Stimulated activated CD8-positive, alpha-beta memory T cell treated with anti-CD3 and anti-CD28 coated beads, Interleukin-4, amount 100 ng/mL, for 4 hours (primary cell): ENCODE data around the gene RAB3IL1.

Experiments used
- DNase-seq, 2 donors: peaks; one replicate each; pipeline ENCODE4 v3.0.0-alpha.2; 2020; ENCODE audit warnings: low read depth in 2 of 2, low spot score in 1 of 2

RAB3IL1 gene

GRCh38 chr11:61869429-61869707, 48.0 kb downstream of the RAB3IL1 start:
- no peak for DNase-seq

GRCh38 chr11:61868571-61869428, 48.6 kb downstream of the RAB3IL1 start:
- DNase-seq = no peak

- no peak for DNase-seq
Observed at GRCh38 chr11:61866958-61867343, 50.4 kb downstream of the RAB3IL1 start.

GRCh38 chr11:61866231-61866957, 51.0 kb downstream of the RAB3IL1 start:
- DNase-seq = no peak

GRCh38 chr11:61864814-61865775, 52.3 kb downstream of the RAB3IL1 start:
- DNase-seq = no peak

GRCh38 chr11:61863548-61864081, 53.8 kb downstream of the RAB3IL1 start:
- DNase-seq = no peak

- DNase-seq = no peak
Observed at GRCh38 chr11:61862714-61863547, 54.4 kb downstream of the RAB3IL1 start.

- DNase-seq = no peak
Observed at GRCh38 chr11:61861634-61862033, 55.7 kb downstream of the RAB3IL1 start.

- DNase-seq = no peak
Observed at GRCh38 chr11:61860054-61860903, 57.1 kb downstream of the RAB3IL1 start.

- DNase-seq = no peak
Observed at GRCh38 chr11:61855939-61856680, 61.3 kb downstream of the RAB3IL1 start.

- no peak for DNase-seq
Observed at GRCh38 chr11:61854966-61855714, 62.2 kb downstream of the RAB3IL1 start.

- no peak for DNase-seq
Observed at GRCh38 chr11:61854206-61854895, 63.0 kb downstream of the RAB3IL1 start.

GRCh38 chr11:61853698-61854169, 63.6 kb downstream of the RAB3IL1 start:
- DNase-seq = no peak

GRCh38 chr11:61851900-61852295, 65.5 kb downstream of the RAB3IL1 start:
- DNase-seq = no peak

- no peak for DNase-seq
Observed at GRCh38 chr11:61851113-61851899, 66.1 kb downstream of the RAB3IL1 start.

- DNase-seq = no peak
Observed at GRCh38 chr11:61850687-61851086, 66.7 kb downstream of the RAB3IL1 start.
